ENCODE data around the gene GKN2.
A peak's percentile ranks its signal among the peaks of the same experiment; 100 is the strongest.
"Not testable (repeated sequence)": the region's sequence is repeated elsewhere in the genome, so short reads cannot be mapped to it uniquely, and the experiment has no call there.

Gene GKN2

DNA sequence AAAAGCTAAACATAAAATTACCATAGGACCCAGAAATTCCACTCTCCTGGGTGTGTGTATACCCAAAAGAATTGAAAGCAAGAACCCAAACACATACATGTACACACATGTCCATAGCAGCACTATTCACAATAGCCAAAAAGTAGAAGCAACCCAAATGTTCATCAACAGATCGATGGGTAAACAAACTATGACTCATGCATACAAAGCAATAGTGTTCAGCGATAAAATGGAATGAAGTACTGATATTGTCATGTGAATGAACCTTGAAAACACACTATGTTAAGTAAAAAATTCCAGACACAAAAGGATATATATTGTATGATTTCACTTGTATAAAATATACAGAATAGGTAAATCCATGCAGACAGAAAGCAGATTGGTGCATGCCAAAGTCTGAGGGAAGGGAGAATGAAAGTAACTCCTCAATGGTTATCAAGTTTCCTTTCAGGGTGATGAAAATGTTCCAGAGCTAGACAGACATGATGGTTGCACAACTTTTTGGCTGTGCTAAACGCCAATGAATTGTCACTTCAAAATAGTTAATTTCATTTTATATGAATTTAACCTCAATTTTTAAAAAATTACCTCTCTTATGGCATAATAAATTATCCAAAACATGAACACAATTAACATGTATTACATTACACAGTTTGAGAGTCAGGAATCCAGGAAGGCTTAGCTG is 35.5 kb downstream of the GKN2 start:
- no peak for FAIRE-seq

DNA sequence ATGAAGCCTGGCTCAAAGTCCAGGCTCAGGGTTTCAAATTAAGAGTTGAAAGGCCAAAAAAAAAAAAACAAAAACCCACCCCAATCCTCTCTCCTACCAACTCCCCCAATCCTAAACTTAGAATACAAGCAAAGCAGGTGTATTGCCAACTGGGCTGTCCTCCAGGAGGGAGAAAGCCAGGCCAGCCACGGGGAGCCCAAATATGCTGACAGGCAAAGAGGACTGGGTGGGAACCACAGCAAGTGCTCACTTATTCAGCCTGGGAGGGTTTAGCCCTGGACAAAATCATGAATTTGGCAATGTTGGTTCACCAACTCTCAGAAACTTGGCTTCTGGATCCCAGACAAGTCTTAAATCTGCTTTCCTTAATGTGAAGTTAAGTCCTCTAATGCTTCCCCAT is 36.5 kb downstream of the GKN2 start:
- FAIRE-seq: no peak

DNA sequence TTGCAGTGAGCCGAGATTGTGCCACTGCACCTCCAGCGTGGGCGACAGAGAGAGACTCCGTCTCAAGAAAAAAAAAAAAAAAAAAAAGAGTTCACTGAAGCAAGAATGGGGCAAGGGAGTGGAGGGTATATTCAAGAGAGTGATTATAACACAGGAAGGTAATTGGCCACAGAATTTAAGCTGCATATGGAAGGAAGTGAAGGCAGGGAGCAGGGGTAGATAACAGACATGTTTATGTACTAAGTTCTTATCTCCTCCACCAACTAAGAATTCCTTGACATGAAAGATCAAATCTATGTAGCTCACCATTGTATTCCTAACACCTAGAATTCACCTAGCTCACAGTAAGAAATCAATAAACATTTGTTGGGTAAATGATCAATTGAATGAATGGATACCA is 37.3 kb downstream of the GKN2 start:
- no peak for FAIRE-seq

DNA sequence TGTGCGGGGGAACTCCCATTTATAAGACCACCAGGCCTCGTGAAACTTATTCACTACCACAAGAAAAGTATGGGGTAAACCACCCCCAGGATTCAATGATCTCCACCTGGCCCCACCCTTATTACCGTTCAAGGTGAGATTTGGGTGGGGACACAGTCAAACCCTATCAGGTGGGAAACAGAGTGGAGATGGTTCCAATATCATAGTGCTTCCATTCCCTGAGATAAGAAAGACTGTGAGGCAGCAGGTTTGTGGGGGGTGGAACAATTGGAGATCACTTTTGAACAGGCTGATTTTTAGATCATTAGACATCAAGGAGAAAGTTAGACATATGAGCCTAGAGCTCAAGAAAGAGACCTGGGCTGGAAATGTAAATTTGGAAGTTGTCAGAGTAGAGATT is 39.3 kb downstream of the GKN2 start:
- FAIRE-seq: no peak

DNA sequence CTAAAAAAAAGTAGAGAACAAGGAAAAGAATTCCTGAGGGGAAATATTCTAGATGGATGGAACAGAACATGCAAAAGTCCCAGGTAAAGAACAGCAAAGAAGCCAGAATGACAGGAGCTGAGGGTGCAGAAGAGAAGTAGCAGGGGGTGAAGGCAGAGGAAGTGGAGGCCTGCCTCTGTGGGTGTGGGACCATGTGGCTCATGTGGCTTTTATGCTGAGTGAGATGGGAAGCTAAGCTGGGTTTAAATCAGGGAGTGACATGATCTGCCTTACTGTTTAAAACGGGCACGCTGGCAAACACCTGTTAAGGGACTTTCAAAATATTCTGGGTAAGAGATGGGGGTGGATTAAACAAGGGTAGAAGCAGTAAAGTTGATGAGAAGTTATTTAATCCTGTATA is 40.0 kb downstream of the GKN2 start:
- no peak for FAIRE-seq

DNA sequence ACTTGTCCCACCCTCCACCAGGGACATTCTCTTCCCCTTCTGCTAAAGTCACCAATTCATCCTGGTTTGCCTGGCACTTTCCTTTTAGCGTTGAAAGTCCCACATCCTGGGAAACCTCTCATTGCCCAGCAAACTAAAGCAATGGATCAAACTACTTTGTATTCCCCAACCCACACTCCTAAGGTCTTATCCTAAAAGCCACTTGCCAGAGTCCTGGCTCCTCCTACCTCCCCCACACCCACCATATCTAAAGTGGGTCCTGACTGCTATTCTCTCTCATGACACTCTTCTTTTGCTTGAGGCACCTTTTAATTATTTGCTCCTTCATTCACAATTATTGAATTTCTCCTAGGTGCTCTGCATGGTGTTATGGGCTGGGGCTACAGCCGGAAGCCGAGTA is 40.6 kb downstream of the GKN2 start:
- no peak for FAIRE-seq

DNA sequence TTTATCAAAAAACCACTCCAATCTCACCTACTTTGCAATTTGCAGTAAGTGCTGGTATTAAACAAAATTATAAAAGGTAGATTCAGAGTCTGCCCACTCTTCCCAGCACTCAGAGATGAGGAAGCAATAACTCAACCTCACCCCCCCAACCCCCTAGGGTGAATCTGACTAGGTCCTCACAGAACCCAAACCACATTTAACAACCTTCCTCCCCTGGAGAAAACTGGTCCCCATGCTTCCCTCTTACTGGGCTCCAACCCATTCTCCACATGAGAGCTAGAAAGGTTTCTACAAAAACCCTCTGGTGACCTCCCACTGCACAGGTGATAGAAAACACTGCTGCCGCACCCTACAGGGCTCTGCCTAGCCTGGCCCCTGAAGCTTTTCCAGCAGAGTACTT is 41.0 kb downstream of the GKN2 start:
- FAIRE-seq: no peak

DNA sequence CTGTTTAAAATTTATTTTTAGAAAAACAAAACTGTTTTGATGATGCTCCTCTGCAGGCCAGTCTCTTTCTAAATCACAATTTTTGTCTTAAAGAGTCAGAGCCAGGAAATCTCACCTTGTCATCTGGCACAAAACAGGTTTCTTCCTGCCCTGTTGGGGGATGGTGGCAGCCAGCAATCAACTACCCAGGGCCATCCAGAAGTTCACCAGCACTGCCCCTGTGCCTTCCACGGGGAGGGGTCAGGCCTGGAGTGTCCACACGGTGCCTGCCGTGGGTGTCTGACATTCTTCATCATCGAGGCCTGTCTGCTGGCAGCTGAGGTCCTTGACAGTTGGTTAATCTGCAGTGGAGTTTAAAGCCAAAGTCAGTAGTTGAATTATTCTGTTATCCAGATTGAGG is 41.4 kb downstream of the GKN2 start:
- no peak for FAIRE-seq

DNA sequence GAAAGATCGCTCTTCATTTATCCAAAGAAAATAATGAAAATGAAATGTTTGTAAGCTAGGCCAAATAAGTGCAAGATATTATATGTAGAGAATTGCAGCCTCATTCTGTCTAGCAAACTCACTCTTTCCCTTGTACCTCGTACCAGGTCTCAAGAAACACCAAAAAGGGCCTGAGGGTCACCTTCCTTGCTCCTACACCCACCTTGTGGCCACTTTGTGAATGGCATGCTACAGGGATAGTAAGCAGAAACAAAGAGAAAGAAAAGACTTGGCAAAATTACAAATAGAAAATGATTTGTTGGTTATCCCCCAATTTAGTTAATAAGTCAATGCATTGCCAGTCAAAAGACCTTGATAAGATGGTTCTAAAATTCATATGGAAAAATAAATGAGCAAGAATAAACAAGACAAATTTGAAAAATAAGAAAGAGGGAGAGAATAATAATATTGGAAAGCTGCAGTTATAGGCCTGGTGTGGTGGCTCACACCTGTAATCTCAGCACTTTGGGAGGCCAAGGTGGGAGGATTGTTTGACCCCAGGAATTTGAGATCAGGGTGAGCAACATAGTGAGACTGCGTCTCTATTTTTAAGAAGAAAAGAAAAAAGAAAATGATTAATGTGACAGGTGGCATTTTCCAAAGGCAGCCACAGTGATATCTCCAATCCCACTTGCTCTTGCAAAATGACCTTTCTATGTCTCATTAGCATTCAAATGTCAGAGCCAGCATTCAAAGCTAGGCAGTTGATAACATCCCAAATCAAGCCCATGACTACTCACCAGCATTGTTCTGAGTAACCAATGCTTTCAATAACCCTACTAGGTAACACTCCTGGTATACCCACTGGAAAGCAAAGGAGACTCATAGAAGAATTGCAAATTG is 42.7 kb downstream of the GKN2 start:
- peak; percentile 56 for FAIRE-seq

DNA sequence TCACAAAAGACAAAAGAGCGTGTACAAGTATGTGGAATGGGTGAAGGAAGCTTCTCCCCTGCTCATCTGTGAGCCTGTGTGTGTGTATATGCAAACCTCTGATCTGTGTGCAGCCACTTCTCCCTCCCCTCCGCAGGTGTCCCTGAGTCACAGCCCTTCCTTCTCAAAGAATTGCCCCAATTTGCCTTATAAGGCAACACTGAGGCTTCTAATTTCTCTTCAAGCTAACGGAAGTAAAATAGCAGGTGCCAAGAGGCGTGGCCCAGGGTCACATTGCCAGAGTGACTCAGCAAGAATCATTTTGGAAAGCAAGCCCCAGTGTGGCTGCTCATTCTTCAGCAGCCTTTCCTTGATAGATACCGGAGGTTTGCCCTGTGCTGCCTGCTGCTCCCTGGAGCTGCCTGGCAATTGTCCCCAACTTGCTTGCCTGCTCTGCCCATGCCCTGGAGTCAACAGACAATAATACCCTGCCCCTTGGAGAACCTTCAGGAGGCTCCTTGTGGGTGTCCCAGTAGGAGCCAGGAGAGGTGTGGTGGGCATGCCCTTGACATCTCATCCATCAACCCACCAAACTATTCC is 44.2 kb downstream of the GKN2 start:
- FAIRE-seq: no peak

DNA sequence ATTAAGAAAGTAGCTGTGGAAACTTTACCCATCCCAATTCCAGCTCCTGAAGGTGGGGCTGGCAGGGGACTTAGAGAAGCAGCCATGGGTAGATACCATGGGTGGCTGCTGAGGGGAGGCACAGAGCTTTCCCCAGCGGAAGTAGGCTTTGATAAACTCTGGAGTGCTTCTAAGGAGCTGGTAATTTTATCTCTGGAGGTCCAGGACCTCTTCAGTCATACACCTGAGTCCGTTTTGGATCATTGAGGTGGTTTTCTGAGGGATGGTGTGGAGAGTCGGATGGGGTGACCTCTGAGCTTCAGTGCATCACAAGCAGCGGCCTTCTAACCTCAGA is 44.8 kb downstream of the GKN2 start:
- no peak for FAIRE-seq

DNA sequence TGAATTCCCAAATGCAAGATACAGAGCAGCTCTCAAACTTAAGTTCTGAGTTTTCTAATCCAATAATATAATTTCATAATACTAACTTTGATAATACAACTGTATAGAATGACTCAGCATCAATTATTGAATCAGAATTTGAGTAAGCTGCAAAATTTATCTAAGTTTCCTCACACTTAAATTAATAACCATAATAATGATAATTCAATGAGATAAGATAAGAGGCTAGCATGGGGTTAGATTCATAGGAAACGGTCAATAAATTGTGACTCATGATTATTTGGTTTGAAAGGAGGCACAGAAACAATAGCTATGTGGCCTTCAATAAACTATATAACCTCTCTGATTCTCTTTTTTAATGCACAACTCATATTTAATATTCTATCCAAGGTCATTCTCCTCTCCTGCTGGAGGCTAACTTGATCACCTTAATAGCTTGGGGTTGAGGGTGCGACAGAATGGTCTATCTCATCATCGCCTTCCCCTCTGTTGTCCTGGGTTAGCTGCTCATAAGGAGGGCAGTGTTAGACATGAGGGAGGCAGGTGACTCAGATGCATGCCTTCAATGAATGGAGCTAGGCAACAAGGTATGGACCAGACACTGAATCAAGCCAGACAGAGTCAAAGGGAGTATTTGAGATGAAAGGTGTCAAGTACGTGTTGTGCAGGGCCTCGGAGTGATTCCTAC is 45.3 kb downstream of the GKN2 start:
- FAIRE-seq: no peak

DNA sequence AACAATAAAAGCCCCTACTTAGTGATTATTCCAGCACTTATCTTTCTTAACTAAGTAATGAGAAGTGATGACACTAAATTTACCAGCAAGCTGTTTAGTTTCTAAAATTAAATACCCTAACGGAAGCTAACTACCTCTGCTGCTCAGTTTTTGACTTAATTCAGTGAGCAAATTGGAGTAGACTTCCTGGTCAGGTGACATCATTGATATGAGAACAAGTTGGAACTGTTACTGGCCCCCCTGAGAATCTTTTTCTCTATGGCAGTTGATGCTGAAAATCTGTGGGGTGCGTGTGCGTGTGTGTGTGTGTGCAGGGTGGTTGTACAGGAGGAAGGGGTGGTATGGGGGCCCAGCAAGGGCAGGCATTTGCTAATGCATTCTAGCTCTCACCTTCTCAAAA is 46.0 kb downstream of the GKN2 start:
- no peak for FAIRE-seq

DNA sequence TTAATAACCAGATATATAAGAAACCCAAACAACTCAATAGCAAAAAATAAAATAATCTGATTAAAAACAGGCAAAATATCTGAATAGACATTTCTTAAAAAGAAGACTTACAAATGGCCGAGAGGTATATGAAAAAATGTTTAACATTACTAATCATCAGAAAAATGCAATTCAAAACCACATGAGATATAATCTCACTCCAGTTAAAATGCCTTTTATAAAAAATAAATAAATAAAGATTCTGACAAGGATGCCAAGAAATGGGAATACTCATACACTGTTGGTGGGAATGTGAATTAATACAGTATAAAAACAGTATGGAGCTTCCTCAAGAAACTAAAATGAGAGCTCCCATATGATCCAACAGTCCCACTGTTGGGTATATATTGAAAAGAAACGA is 47.6 kb downstream of the GKN2 start:
- FAIRE-seq: no peak

DNA sequence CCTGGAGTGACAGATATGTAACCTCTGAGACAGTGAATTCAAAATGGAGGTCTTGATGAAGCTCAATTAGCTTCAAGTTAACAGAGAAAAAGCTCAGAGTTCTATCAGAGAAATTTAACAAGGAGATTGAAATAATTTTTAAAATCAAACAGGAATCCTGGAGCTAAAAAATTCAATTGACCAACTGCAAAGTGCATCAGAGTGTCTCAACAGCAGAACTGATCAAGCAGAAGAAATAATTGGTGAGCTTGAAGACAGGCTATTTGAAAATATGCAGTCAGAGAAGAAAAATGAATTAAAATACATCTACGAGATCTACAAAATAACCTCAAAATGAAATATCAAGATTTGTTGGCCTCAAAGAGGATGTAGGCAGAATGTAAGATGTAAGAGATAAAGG is 51.1 kb downstream of the GKN2 start:
- no peak for FAIRE-seq

DNA sequence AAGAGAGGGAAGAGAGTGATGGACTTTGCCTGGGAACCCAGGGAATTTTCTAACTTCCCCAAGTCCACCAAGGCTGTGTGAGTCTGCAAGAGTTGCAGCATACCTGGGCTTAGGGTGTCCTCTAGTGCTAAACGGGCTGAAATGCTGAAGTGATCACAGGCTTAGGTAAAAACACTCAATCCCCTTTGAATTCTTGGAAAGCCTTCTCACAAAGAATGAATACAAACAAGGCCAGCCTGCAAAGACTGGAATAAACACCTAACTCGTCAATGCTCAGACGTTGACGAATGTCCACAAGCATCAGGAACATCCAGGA is 51.5 kb downstream of the GKN2 start:
- FAIRE-seq: no peak

DNA sequence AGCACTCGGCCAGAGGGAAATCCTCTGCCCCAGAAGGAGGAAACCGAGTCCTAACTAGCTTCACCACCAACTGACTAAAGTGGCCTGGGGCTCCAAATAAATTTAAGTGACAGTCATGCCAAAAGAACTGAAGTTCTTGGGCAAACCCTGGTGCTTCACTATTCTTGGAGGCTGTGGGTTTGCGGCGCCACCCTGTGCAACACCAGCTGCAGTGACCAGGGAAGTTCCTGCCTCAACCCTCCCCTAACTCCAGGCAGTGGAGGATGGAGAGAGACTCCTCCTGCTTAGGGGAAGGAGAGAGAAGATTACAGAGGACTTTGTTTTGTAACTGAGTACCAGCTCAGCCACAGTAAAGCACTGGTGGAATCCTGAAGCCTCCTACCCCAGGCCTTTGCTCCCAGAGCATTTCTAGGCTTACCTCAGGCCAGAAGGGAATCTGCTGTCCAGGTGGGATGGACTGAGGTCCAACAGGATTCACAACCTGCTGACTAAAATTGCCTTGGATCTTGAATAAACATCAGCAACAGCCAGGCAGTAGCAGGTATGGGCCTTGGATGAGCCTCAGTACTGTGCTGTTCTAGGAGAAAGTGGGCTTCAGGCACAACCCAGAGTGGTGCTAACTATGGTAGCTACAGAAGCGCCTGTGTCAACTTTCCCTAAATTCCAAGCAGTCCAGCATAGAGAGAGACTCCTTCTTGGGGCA is 52.0 kb downstream of the GKN2 start:
- FAIRE-seq: no peak

DNA sequence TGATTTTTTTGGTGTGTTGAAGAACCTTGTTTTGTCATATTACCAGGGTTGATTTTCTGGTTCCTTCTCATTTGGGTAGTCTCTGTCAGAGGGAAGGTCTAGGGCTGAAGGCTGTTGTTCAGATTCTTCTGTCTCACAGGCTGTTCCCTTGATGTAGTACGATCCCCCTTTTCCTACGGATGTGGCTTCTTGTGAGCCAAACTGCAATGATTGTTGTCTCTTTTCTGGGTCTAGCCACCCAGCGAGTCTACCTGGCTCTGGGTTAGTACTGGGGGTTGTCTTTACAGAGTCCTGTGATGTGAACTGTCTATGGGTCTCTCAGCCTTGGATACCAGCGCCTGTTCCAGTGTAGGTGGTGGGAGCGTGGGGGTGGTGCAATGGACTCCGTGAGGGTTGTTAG is 56.7 kb downstream of the GKN2 start:
- not testable (repeated sequence) for FAIRE-seq
